GM13977 (cell line): ENCODE measurements around the gene ALK.

ENCODE experiments used
- DNase-seq: peaks from one replicate; pipeline ENCODE4 v3.0.0; 2012; ENCODE audit warnings: low spot score
- in situ Hi-C: fragments of 300-500 bp; cut with MboI; formaldehyde crosslinking; loops from one replicate; pipeline ENCODE4 v1.12.0; 2022; ENCODE audit warnings: low sequenced_read_pairs, low pct_unique_long_range_greater_than_20kb, mixed read lengths, inconsistent platforms; ENCODE audit not compliant: unreplicated experiment
- TF ChIP-seq, protein P1 (sequence below): IDR thresholded peaks from 2 replicates; pipeline ENCODE4 v1.5.1; 2012; ENCODE audit warnings: mild to moderate bottlenecking, control low read depth; ENCODE audit not compliant: insufficient read depth; ENCODE audit errors: extremely low read depth, missing control alignments

Gene ALK

DNA sequence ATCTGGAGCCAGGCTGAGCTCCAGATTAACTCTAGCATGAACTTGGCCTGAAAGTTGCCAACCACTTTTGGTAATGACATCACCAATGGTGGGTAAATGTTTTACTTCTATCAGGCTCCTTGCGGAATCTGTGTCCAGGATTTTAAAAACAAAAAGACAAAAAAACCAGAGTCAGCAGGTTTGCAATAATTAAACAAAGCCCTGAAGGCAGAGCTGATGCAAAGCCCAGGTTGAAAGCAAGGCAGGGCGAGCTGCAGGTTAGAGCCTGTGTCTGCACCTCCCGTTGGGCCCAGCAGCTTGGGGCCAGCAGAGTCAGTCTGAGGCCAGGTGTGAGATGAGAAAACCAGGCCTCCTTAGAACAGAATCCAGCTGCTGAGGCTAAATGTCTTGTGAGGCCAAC is 29.1 kb upstream of the ALK start:
- in situ Hi-C loops, result no loop called here
- DNase-seq, result no peak
- TF ChIP-seq, protein P1, sequence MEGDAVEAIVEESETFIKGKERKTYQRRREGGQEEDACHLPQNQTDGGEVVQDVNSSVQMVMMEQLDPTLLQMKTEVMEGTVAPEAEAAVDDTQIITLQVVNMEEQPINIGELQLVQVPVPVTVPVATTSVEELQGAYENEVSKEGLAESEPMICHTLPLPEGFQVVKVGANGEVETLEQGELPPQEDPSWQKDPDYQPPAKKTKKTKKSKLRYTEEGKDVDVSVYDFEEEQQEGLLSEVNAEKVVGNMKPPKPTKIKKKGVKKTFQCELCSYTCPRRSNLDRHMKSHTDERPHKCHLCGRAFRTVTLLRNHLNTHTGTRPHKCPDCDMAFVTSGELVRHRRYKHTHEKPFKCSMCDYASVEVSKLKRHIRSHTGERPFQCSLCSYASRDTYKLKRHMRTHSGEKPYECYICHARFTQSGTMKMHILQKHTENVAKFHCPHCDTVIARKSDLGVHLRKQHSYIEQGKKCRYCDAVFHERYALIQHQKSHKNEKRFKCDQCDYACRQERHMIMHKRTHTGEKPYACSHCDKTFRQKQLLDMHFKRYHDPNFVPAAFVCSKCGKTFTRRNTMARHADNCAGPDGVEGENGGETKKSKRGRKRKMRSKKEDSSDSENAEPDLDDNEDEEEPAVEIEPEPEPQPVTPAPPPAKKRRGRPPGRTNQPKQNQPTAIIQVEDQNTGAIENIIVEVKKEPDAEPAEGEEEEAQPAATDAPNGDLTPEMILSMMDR, result no peak

DNA sequence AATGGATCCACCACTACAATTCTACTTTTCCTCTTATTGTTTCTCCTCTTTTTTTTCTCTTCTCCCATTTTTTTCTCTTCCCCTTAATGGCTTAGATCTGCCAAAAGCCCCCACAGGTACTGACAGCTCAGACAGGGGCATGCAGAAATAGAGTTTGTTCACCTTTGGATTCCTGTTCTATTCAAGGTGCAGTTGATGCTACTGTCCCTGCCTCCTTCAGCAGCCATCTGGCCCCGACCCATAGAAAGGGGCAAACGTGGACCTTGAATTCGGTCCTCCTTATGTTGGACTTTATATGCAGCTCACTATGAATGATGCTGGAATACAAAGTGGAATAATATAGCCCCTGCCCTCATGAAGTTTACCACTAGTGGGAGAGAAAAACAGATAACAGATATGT is 27.7 kb upstream of the ALK start:
- in situ Hi-C loops, result no loop called here
- no peak for DNase-seq
- TF ChIP-seq, protein P1, result no peak

DNA sequence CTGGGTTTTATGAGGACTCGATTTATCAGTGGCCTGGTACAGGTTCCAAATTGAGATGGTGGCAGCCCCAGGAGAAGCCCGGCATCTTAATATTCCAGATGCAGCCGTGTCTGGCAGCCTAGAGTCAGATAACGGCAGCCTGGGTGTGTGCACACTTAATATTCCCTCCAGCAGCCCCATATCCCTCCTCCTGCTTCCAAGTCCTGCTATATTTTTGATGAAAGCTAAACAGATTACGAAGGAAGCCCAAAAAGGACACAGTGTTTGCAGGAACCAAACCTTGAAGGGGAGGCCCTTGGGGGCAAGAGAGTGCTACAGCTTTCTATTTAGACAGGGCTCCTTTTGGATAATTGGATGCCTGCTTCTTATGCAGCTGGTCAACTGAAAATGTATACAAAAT is 25.1 kb upstream of the ALK start:
- in situ Hi-C loops, result no loop called here
- DNase-seq, result no peak
- TF ChIP-seq, protein P1, result no peak

DNA sequence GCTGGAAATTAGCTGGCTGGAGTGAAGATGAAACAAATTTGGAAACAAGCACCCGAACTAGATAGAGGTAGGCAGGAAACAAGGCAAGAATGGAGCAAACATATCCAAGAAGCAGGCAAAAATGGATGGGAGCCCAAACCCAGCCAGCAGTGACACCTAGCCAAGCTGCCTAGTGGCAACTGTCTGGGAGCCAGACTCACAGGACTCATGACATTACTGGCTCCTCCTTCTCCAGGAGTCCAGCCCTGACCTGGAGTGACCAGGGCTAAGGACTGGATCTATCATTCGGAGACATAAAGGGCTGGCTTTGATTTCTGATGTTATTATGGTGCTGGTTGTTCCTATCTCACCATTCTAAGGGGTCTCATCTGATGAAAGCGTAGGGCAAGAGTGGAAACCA is 21.3 kb upstream of the ALK start:
- TF ChIP-seq, protein P1, result no peak
- DNase-seq, result no peak
- in situ Hi-C loops, result no loop called here

DNA sequence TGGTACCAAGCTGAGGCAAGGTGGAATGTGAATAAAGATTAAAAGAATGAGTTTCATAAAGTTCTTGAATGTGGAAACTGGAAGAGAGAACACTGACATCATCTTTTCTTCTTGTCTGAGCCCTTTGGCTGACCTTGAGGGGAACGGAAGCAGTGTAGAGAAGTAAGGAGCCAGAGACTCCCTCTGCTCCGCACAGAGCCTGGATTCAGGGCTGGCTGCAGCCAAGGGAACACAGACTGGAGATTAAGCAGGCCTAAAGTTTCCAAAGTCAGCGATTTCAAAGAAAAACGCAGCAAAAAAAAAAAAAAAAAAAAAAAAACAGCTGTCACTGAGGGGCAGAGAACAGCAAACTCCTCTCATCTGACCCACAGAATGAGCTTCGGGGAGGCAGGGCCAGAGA is 19.3 kb upstream of the ALK start:
- no peak for DNase-seq
- TF ChIP-seq, protein P1, result no peak
- in situ Hi-C loops, result no loop called here

DNA sequence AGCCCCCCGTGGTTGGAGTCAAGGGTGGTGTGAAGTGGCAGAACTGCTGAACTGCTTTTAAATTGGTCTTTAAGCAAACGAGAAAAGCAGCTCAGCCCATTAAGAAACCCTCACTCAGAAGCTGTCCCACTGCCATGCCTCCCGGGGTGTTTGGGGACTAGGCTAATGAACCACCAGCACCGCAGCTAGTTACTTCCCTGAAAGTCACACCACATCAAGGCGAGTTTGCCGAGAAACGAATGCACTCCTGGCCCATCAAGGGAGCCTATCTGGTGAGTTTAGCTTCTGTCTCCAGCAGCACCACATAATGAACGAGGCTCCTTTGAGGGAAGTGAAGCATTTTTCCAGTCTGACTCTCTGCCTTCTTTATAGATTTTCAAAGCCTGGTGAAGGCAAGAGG is 14.6 kb upstream of the ALK start:
- in situ Hi-C loops, result no loop called here
- TF ChIP-seq, protein P1, result no peak
- DNase-seq, result no peak

DNA sequence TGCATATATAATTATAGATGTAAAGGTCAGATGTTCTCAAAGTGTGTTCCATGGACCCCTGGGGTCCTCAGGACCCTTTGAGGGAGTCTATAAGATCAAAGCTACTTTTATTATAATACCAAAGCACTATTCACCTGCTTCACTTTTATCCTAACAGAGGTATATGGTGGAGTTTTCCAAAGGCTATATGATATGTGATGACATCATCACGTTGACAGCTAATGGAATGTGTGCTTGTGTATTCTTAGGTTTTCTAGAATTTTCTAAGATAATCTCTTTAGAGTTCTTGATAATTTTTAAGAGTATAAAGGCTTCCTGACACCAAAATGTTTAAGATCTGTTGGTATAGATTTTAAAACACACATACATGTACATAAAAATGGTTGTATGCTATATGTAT is 10.4 kb upstream of the ALK start:
- DNase-seq, result no peak

More for the DNA sequence above, 10.4 kb upstream of the ALK start:
- in situ Hi-C loops, result no loop called here
- TF ChIP-seq, protein P1, result no peak
